Calu3 (cell line): ENCODE results near the gene XRCC6. TPM values are rescaled to one million over a fixed set of nuclear protein-coding genes. Genes with fewer than 3 reads are reported as not detected.
A peak's percentile ranks its signal among the peaks of the same experiment; 100 is the strongest.
"Not testable (repeated sequence)": the region's sequence is repeated elsewhere in the genome, so short reads cannot be mapped to it uniquely, and the experiment has no call there.

Experiments used
- BruUV-seq: library from RNA; stranded (reverse); fragments of 400-500 nt; replicated peaks from 2 replicates; lab custom pipeline; 2021; lab: Mats Ljungman, UMichigan
- CTCF ChIA-PET: fragments of 300-600 bp; sonication (Branson Sonifier 250); formaldehyde crosslinking; loops from one replicate; lab custom pipeline; 2022; ENCODE audit warnings: antibody characterized with exemption; lab: Charles Lee
- DNase-seq: peaks from one replicate; pipeline ENCODE4 v3.0.0; 2022
- H3K27ac Mint-ChIP-seq: one replicate; pipeline ENCODE4 v1.8.0; 2022; ENCODE audit warnings: mixed read lengths; ENCODE audit not compliant: unreplicated experiment
- H3K27me3 Mint-ChIP-seq: one replicate; pipeline ENCODE4 v1.8.0; 2022; ENCODE audit warnings: mixed read lengths; ENCODE audit not compliant: unreplicated experiment
- H3K36me3 Mint-ChIP-seq: one replicate; pipeline ENCODE4 v1.8.0; 2022; ENCODE audit warnings: mild to moderate bottlenecking, moderate library complexity, mixed read lengths; ENCODE audit not compliant: insufficient read depth, unreplicated experiment
- H3K4me1 Mint-ChIP-seq: one replicate; pipeline ENCODE4 v1.8.0; 2022; ENCODE audit warnings: mild to moderate bottlenecking, low read depth, mixed read lengths; ENCODE audit not compliant: unreplicated experiment
- H3K4me3 Mint-ChIP-seq: one replicate; pipeline ENCODE4 v1.8.0; 2022; ENCODE audit warnings: mild to moderate bottlenecking, low read depth, moderate library complexity, mixed read lengths; ENCODE audit not compliant: unreplicated experiment
- H3K9me3 Mint-ChIP-seq: one replicate; pipeline ENCODE4 v1.8.0; 2022; ENCODE audit warnings: low read depth, mixed read lengths; ENCODE audit not compliant: unreplicated experiment
- intact Hi-C: fragments of 100-400 bp; cut with micrococcal nuclease; formaldehyde crosslinking; loops from one replicate; pipeline ENCODE4 v1.10.0; 2022; ENCODE audit not compliant: unreplicated experiment
- total RNA-seq: library from RNA; stranded (reverse); gene quantifications from 2 replicates; pipeline ENCODE4 v1.2.3, GENCODE V29; 2022
- TF ChIP-seq, protein P1 (sequence below): fragments of 200-600 bp; IDR thresholded peaks from one replicate; pipeline ENCODE4 v1.8.0; 2022; ENCODE audit warnings: antibody characterized with exemption; ENCODE audit not compliant: unreplicated experiment

The XRCC6 gene
- total RNA-seq, 1 experiment from 2014 or later = 401 TPM

DNA sequence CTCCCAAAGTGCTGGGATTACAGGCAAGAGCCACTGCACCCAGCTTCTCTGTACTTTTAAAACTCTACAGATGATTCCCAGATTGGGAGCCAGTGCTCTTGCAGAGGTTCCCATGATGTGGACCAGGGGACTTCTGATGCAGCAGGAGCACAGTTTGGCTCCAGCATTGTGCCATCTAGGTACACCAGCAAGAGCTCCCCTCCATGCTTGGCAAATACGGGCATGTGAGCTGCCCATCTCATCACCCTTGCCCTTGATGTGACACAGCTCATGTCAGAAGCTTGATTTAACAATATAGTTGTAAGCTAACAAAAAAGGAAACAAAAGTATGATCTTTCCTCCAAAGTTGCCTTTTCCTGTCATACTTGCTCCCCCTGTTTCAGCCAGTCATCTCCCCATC, 38.8 kb downstream of the XRCC6 start:
- H3K9me3 Mint-ChIP-seq = no peaks in the 10 kb centered on the region
- H3K36me3 Mint-ChIP-seq = peaks cover 87% of the 10 kb centered on the region
- H3K27ac Mint-ChIP-seq = peak overlapping the region; percentile 24
- CTCF ChIA-PET = no interaction called here
- BruUV-seq = no TSS peak
- H3K4me3 Mint-ChIP-seq = no peak overlapping the region
- H3K27me3 Mint-ChIP-seq = no peaks in the 10 kb centered on the region
- TF ChIP-seq, protein P1, sequence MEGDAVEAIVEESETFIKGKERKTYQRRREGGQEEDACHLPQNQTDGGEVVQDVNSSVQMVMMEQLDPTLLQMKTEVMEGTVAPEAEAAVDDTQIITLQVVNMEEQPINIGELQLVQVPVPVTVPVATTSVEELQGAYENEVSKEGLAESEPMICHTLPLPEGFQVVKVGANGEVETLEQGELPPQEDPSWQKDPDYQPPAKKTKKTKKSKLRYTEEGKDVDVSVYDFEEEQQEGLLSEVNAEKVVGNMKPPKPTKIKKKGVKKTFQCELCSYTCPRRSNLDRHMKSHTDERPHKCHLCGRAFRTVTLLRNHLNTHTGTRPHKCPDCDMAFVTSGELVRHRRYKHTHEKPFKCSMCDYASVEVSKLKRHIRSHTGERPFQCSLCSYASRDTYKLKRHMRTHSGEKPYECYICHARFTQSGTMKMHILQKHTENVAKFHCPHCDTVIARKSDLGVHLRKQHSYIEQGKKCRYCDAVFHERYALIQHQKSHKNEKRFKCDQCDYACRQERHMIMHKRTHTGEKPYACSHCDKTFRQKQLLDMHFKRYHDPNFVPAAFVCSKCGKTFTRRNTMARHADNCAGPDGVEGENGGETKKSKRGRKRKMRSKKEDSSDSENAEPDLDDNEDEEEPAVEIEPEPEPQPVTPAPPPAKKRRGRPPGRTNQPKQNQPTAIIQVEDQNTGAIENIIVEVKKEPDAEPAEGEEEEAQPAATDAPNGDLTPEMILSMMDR = no peak
- no peaks in the 10 kb centered on the region for H3K4me1 Mint-ChIP-seq
- intact Hi-C loops = no loop called here
- no peak for DNase-seq

GRCh38 chr22:41660416-41660815, 39.3 kb downstream of the XRCC6 start:
- H3K27me3 Mint-ChIP-seq = no peaks in the 10 kb centered on the region
- TF ChIP-seq, protein P1 = no peak
- CTCF ChIA-PET = no interaction called here
- BruUV-seq = no TSS peak
- no peak overlapping the region for H3K4me3 Mint-ChIP-seq
- peak overlapping the region; percentile 24 for H3K27ac Mint-ChIP-seq
- intact Hi-C loops = no loop called here
- no peaks in the 10 kb centered on the region for H3K4me1 Mint-ChIP-seq
- no peak for DNase-seq
- H3K36me3 Mint-ChIP-seq = peaks cover 87% of the 10 kb centered on the region
- H3K9me3 Mint-ChIP-seq = no peaks in the 10 kb centered on the region

DNA sequence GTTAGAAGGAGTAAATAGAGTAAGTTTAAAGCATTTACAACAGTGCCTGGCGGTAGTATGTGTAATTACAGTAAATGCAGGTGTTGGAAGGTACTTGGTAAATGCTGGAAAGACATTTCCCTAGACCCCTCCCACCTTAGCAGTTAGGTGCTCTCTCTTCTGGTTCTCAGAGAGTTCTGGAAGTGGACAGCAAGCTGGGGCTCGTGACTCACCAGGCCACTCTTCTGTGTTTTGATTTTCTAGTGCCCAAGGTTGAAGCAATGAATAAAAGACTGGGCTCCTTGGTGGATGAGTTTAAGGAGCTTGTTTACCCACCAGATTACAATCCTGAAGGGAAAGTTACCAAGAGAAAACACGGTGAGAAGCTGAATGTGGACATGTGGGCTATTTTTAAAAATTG, 40.0 kb downstream of the XRCC6 start:
- intact Hi-C loops = no loop called here
- peaks cover 82% of the 10 kb centered on the region for H3K36me3 Mint-ChIP-seq
- no peak overlapping the region for H3K4me3 Mint-ChIP-seq
- BruUV-seq = no TSS peak
- TF ChIP-seq, protein P1 = no peak
- H3K9me3 Mint-ChIP-seq = no peaks in the 10 kb centered on the region
- no peak overlapping the region for H3K27ac Mint-ChIP-seq
- CTCF ChIA-PET = no interaction called here
- H3K4me1 Mint-ChIP-seq = no peaks in the 10 kb centered on the region
- DNase-seq = no peak
- no peaks in the 10 kb centered on the region for H3K27me3 Mint-ChIP-seq

- Mint-ChIP-seq H3K4me1 (peaks cover 2% of the 10 kb centered on the region), H3K9me3 (no peaks in the 10 kb centered on the region), H3K27ac (peak overlapping the region; percentile 12), H3K27me3 (no peaks in the 10 kb centered on the region), H3K4me3 (no peak overlapping the region), H3K36me3 (peaks cover 82% of the 10 kb centered on the region)
- CTCF ChIA-PET = no interaction called here
- intact Hi-C loops = no loop called here
- no TSS peak for BruUV-seq
- TF ChIP-seq, protein P1 = no peak
- no peak for DNase-seq
Measured at GRCh38 chr22:41661713-41662112, 40.6 kb downstream of the XRCC6 start.

GRCh38 chr22:41663594-41663993, 42.5 kb downstream of the XRCC6 start:
- H3K27me3 Mint-ChIP-seq, H3K4me3 Mint-ChIP-seq, BruUV-seq, H3K27ac Mint-ChIP-seq, intact Hi-C loops, DNase-seq, H3K9me3 Mint-ChIP-seq: not testable (repeated sequence)
- CTCF ChIA-PET = interaction anchor here (0.6 to 0.8 kb wide), 2 partner anchors 8 to 13 kb away, joined by 3 to 4 read pairs; no protein-coding TSS in a partner anchor
- Mint-ChIP-seq H3K4me1 (peaks cover 13% of the 10 kb centered on the region), H3K36me3 (peaks cover 76% of the 10 kb centered on the region)
